K562 (cell line): ENCODE data around the gene SS18L1. TPM values are rescaled to one million over a fixed set of nuclear protein-coding genes. Genes with fewer than 3 reads are reported as not detected.

Source experiments
- ARID2 ChIP-seq: fragments of 450-650 bp; IDR thresholded peaks from 2 replicates; pipeline ENCODE4 v1.6.1; 2017; ENCODE audit warnings: antibody characterized with exemption, mild to moderate bottlenecking
- ATF7 ChIP-seq: fragments of 450-650 bp; IDR thresholded peaks from 2 replicates; pipeline ENCODE4 v1.7.1; 2014; ENCODE audit warnings: mild to moderate bottlenecking, moderate library complexity
- CTCFL ChIP-seq: IDR thresholded peaks from 2 replicates; pipeline ENCODE4 v1.6.1; 2011; ENCODE audit warnings: borderline replicate concordance, low read depth, mild to moderate bottlenecking, moderate library complexity, low read length; ENCODE audit not compliant: insufficient read depth, poor library complexity, severe bottlenecking
- FOXK2 ChIP-seq, 2 experiments: fragments of 450-650 bp; IDR thresholded peaks in 1 of 2; conservative IDR thresholded peaks in 1 of 2; 2 replicates each; pipeline ENCODE4 v1.6.1; 2016; ENCODE audit warnings: low read depth in 2 of 2, mild to moderate bottlenecking in 1 of 2
- KDM2B ChIP-seq: fragments of 250-450 bp; sonication (Bioruptor Pico); IDR thresholded peaks from 2 replicates; pipeline ENCODE4 v1.8.0; 2021; ENCODE audit warnings: mild to moderate bottlenecking, moderate library complexity
- MAZ ChIP-seq, 2 experiments: fragments of 450-650 bp in 1 of 2; sonication (generic) in 1 of 2; formaldehyde crosslinking; IDR thresholded peaks in 1 of 2; conservative IDR thresholded peaks in 1 of 2; 2 replicates each; pipeline versions ENCODE4 v1.4.0 to v1.5.0; 2020; ENCODE audit warnings: mild to moderate bottlenecking in 1 of 2, missing genetic modification reagents in 1 of 2
- PRDM10 ChIP-seq: fragments of 450-650 bp; IDR thresholded peaks from 2 replicates; pipeline ENCODE4 v1.6.1; 2018; ENCODE audit not compliant: partially characterized antibody
- RAD21 ChIP-seq, 2 experiments: fragments of 250-450 bp in 1 of 2; fragments of 450-650 bp in 1 of 2; sonication (Bioruptor Pico) in 1 of 2; formaldehyde crosslinking in 1 of 2; IDR thresholded peaks in 1 of 2; conservative IDR thresholded peaks in 1 of 2; 2 replicates each; pipeline versions ENCODE4 v1.4.0 to v1.8.0; 2020 to 2022; ENCODE audit warnings: mild to moderate bottlenecking in 2 of 2, moderate library complexity in 1 of 2
- SRF ChIP-seq, 2 experiments: fragments of 250-450, 450-650 bp in 1 of 2; sonication (Bioruptor Pico) in 1 of 2; sonication (generic) in 1 of 2; formaldehyde crosslinking; IDR thresholded peaks; 2 replicates each; pipeline versions ENCODE4 v1.5.0 to v1.5.1; 2020 to 2022; ENCODE audit warnings: mild to moderate bottlenecking in 1 of 2, missing genetic modification reagents in 1 of 2
- THRB ChIP-seq: fragments of 450-650 bp; formaldehyde crosslinking; conservative IDR thresholded peaks from 2 replicates; pipeline ENCODE4 v1.4.0; 2022; ENCODE audit warnings: mild to moderate bottlenecking, missing genetic modification characterization
- YY1 ChIP-seq, 3 experiments: IDR thresholded peaks; 2 replicates each; pipeline ENCODE4 v1.6.1; 2011; ENCODE audit warnings: low read length in 2 of 3, mild to moderate bottlenecking in 2 of 3, moderate library complexity in 2 of 3, borderline replicate concordance in 1 of 3, control low read depth in 1 of 3, low read depth in 1 of 3; ENCODE audit not compliant: insufficient read depth in 3 of 3, insufficient replicate concordance in 2 of 3, control insufficient read depth in 1 of 3, insufficient read length in 1 of 3; ENCODE audit errors: extremely low read depth in 1 of 3
- ZBTB7A ChIP-seq: IDR thresholded peaks from 2 replicates; pipeline ENCODE4 v1.6.1; 2011; ENCODE audit warnings: low read depth, mild to moderate bottlenecking, low read length, moderate library complexity, borderline replicate concordance; ENCODE audit not compliant: control insufficient read depth
- ZNF644 ChIP-seq: fragments of 200-800 bp; sonication (Bioruptor generic); IDR thresholded peaks from 2 replicates; pipeline ENCODE4 v1.6.1; 2016; ENCODE audit warnings: low read depth, missing genetic modification characterization, missing compliant biosample characterization
- ZNF77 ChIP-seq: fragments of 250-450 bp; sonication (Bioruptor Pico); IDR thresholded peaks from 2 replicates; pipeline ENCODE4 v1.5.0; 2020
- polyA plus RNA-seq, 8 experiments: library from polyadenylated mRNA; depleted of rRNA in 4 of 8; stranded (reverse) in 5 of 8; unstranded in 3 of 8; fragments of >200 nt; fragmentation: Nextera tagmentation in 2 of 8; fragmentation: Illumina TruSeq in 1 of 8; extraction: Ambion mirVana in 2 of 8; extraction: Trizol in 1 of 8; gene quantifications; 2 replicates each; pipeline versions ENCODE4 v1.2.1 to v1.2.3, GENCODE V29; 2011 to 2014; ENCODE audit warnings: inconsistent platforms in 1 of 8, missing spikeins in 1 of 8
- total RNA-seq, 7 experiments: library from RNA; depleted of rRNA in 6 of 7; stranded (reverse); fragments of >200 nt in 6 of 7; fragmentation: Illumina TruSeq in 2 of 7; extraction: Trizol in 2 of 7; gene quantifications; 2 replicates each; pipeline versions ENCODE4 v1.2.1 to v1.2.3, GENCODE V29; 2011 to 2021; ENCODE audit warnings: low replicate concordance in 1 of 7

Gene SS18L1
- total and polyA plus RNA-seq, 9 of the 15 experiments (the other 6 are each of a cell fraction or from before 2014, with no cell fraction given): 2.7 to 28.3 (median 15.1) TPM

- TF ChIP-seq PRDM10: peak; percentile 95
- no peak for TF ChIP-seq ARID2
- no peak for TF ChIP-seq ZNF77 (CRISPR knock-in tag)
- TF ChIP-seq ZBTB7A: 0 out of 2 replicates have a peak, but pooled peaks have one; percentile 5
- TF ChIP-seq FOXK2 (conservative IDR thresholded peaks at IDR 0.05 in 1 of 2, IDR thresholded peaks at IDR 0.05 in 1 of 2; ENCODE audit: low read depth in 2 of 2): no peak
- peak in 2 of 3 experiments; percentile 58 to 67 for TF ChIP-seq YY1 (IDR thresholded peaks at IDR 0.05; ENCODE audit: borderline replicate concordance in 1 of 3, control insufficient read depth in 1 of 3, extremely low read depth in 1 of 3, insufficient read depth in 3 of 3, insufficient read length in 1 of 3, insufficient replicate concordance in 2 of 3, low read depth in 1 of 3, low read length in 2 of 3)
- no peak for TF ChIP-seq ZNF644
- TF ChIP-seq THRB: no peak
- peak; percentile 91; the same call in 1 of the 2 replicates for TF ChIP-seq ATF7
- no peak for TF ChIP-seq SRF (CRISPR knock-in tag; IDR thresholded peaks at IDR 0.05)
- peak; percentile 47 to 67; a peak in 3 of 4 replicates for TF ChIP-seq MAZ (CRISPR knock-in tag; conservative IDR thresholded peaks at IDR 0.05 in 1 of 2, IDR thresholded peaks at IDR 0.05 in 1 of 2)
- TF ChIP-seq KDM2B (CRISPR knock-in tag): peak; percentile 65; the same call in 1 of the 2 replicates
- TF ChIP-seq RAD21 (CRISPR knock-in tag; conservative IDR thresholded peaks at IDR 0.05 in 1 of 2, IDR thresholded peaks at IDR 0.05 in 1 of 2): no peak
- TF ChIP-seq CTCFL: peak; percentile 8
Measured at GRCh38 chr20:62143081-62143956, at the start of gene SS18L1, which contains the start of gene PSMA7 (continued).
